Dendritic cell treated with granulocyte-macrophage colony-stimulating factor and Interleukin-4, amounts not matched to agents 40 ng/mL and 50 ng/mL, for 4 days (primary cell): ENCODE measurements around the gene HORMAD2.

ENCODE experiments used
- H3K27ac Mint-ChIP-seq: one replicate; pipeline ENCODE4 v1.8.0; 2022; ENCODE audit warnings: mild to moderate bottlenecking, mixed read lengths
- H3K27me3 Mint-ChIP-seq: one replicate; pipeline ENCODE4 v1.8.0; 2022; ENCODE audit warnings: mild to moderate bottlenecking, mixed read lengths
- H3K36me3 Mint-ChIP-seq: one replicate; pipeline ENCODE4 v1.8.0; 2022; ENCODE audit warnings: low read depth, mixed read lengths
- H3K4me1 Mint-ChIP-seq: one replicate; pipeline ENCODE4 v1.8.0; 2022; ENCODE audit warnings: low read depth, mixed read lengths
- H3K4me3 Mint-ChIP-seq: one replicate; pipeline ENCODE4 v1.8.0; 2022; ENCODE audit warnings: mild to moderate bottlenecking, moderate library complexity, mixed read lengths
- H3K9me3 Mint-ChIP-seq: one replicate; pipeline ENCODE4 v1.8.0; 2022; ENCODE audit warnings: mixed read lengths
- intact Hi-C: fragments of 100-400 bp; cut with micrococcal nuclease; formaldehyde crosslinking; loops from one replicate; pipeline ENCODE4 v1.15.0; 2022

The HORMAD2 gene, protein sequence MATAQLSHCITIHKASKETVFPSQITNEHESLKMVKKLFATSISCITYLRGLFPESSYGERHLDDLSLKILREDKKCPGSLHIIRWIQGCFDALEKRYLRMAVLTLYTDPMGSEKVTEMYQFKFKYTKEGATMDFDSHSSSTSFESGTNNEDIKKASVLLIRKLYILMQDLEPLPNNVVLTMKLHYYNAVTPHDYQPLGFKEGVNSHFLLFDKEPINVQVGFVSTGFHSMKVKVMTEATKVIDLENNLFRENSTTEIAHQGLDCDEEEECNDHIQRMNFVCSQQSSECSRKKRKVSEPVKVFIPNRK

DNA sequence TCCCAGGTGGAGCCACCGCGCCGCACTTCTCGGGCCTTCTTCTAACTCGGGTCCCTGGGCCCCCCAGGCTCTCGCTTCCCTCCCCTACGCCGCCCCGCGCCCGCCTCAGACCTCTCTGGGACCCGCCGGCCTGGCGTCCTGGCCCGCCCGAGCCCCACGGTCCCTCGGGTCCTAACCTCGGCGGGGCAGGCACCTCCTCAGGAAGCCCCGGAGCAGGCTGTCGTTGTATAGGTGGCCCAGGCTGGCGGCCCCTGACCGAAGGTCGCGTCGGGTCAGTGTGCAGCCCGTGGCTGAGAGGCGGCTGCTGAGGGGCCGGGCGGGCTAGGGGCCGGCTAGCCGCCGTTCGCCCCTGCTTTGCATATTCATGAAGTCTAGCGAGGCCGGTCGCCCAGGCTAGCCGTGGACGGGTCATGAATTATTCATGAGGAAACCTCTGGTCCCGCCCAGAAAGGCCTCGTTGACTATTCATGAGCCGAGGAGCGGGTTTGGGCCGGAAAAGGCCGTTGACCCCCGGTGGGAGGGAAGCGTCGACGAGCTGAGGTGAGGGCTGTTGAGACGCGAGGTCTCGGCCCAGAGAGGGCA is at the start of gene HORMAD2:
TSS of gene HORMAD2 (plus strand) at position 513 of the 582 bp plus-strand sequence. CDS start 13,489 bp downstream, outside the sequence.
- H3K36me3 Mint-ChIP-seq = no peaks in the 10 kb centered on the region
- H3K4me3 Mint-ChIP-seq = peak within 1 kb of the TSS; percentile 60
- H3K27ac Mint-ChIP-seq = no peak within 1 kb of the TSS
- no peaks in the 10 kb centered on the region for H3K9me3 Mint-ChIP-seq
- intact Hi-C loops = no loop called here
- H3K4me1 Mint-ChIP-seq = peaks cover 7% of the 10 kb centered on the region
- peaks cover 39% of the 10 kb centered on the region for H3K27me3 Mint-ChIP-seq

DNA sequence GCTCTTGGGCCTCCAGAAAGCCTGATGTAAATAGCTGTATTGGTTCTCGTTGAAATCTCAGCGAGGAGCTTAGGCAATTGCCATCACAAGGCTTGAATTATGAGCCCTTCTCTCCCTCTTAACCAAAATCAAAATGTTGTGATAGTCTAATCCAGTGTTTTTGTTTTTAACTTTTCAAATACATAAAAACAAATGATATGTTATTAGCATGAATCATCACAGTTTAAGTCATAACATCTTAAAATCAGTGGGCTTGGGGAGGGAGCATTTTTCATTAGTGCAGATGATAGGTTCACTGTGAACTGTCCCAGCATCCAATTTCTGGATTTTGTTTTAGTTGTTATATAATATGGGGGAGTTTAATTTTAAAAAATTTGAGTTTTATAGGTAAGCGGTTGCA is 48.9 kb upstream of the HORMAD2 start:
- H3K36me3 Mint-ChIP-seq = peaks cover 49% of the 10 kb centered on the region
- intact Hi-C loops = no loop called here

DNA sequence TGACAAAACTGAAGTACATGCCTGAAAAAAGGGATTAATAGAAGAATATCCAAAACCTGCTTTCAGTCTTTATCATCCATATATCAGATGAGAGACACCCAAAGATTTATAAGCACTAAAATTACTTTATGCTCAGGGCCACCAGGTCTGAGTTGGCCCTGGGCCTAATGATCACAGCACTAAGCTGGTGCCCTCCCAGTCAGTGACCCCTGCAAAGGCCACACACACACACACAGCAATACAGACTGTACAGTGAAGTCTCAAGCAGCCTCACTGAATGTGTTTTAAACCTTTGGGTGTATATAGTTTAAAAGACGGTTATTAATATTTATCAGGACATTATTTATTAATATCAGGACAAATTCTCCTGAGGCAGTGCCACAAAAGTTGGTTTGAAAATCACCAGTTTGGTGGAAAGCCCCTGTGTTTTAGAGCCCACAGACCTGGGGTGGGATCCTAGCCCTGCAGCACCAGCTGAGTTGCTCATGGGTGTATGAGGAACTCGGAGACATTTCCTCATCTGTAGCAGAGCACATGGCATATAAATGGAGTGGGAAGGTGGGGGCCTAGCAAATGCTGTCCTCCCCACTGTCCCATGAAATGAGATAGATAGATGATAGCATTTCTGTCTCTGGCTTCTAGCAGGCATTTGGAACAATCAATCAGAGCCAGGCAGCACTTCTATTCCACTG is 48.4 kb upstream of the HORMAD2 start:
- no peak overlapping the region for H3K4me3 Mint-ChIP-seq
- H3K27ac Mint-ChIP-seq = peak overlapping the region; percentile 34
- no peaks in the 10 kb centered on the region for H3K27me3 Mint-ChIP-seq
- peaks cover 63% of the 10 kb centered on the region for H3K4me1 Mint-ChIP-seq
- H3K9me3 Mint-ChIP-seq = no peaks in the 10 kb centered on the region
- H3K36me3 Mint-ChIP-seq = peaks cover 46% of the 10 kb centered on the region
- intact Hi-C loops = no loop called here

More for the DNA sequence above, 48.9 kb upstream of the HORMAD2 start:
- peaks cover 65% of the 10 kb centered on the region for H3K4me1 Mint-ChIP-seq
- no peak overlapping the region for H3K4me3 Mint-ChIP-seq
- no peaks in the 10 kb centered on the region for H3K9me3 Mint-ChIP-seq
- no peaks in the 10 kb centered on the region for H3K27me3 Mint-ChIP-seq
- peak overlapping the region; percentile 34 for H3K27ac Mint-ChIP-seq

DNA sequence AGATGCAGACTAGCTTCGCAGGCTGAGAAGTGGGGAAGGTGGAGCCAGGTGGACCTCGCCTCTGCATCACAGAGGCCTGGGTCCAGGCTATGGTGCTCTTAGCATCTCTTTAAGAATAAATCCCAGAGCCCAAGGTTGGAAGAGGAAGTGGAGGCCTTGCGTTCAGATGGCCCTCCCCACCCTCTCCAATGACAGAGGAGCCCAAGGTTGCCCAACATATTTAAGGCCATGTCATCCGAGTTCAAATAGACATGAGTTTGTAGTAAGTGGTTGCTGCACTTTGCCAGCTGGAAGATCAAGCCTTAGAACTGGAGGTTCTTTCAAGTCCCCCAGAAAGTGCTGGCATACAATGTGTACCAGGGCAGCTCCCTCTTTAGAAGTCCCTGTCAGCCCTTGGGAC is 47.1 kb upstream of the HORMAD2 start:
- intact Hi-C loops = no loop called here
- Mint-ChIP-seq H3K27ac (no peak overlapping the region), H3K27me3 (no peaks in the 10 kb centered on the region), H3K36me3 (peaks cover 34% of the 10 kb centered on the region), H3K9me3 (no peaks in the 10 kb centered on the region), H3K4me1 (peaks cover 54% of the 10 kb centered on the region), H3K4me3 (no peak overlapping the region)

DNA sequence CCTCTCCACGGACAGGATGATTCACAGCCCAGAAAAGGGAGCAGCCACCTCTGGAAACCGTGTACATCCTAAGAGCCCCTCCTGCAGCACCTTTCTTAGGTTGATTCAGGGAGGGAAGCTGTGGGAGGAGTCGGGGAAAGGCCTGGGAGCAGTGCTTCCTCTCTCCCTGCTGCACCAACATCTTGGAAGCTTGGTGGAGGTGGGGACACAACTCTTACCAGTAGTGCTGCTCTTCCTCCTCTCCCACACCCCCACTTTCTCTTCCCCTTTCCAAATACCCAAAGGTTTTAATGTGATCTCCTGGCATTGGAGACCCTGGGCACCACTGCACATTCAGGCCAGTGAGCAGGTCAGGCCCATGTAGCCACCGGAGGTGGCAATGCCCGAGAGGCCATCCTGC is 46.4 kb upstream of the HORMAD2 start:
- H3K36me3 Mint-ChIP-seq = peaks cover 26% of the 10 kb centered on the region
- H3K4me3 Mint-ChIP-seq = peak overlapping the region; percentile 1
- H3K4me1 Mint-ChIP-seq = peaks cover 51% of the 10 kb centered on the region
- H3K27me3 Mint-ChIP-seq = no peaks in the 10 kb centered on the region
- no peaks in the 10 kb centered on the region for H3K9me3 Mint-ChIP-seq
- H3K27ac Mint-ChIP-seq = peak overlapping the region; percentile 65
- intact Hi-C loops = no loop called here

DNA sequence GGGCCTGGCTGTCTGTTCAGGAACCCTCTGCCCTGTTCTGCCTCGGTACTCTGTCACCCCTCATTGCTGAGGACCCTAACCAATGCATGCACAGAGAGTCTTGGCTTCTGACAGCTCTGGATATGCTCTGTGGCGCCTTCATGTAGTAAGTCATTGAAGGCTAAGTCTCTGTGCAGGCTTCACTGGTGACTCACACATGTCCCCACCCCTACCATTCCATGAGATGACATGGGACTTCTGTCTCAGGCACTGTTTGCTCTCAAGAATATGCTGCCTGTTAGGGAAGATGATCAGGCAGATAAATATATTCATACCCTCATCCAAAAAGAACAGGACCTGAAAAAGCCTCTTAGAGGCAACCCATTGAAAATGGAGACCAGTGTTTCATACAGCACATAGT is 43.6 kb upstream of the HORMAD2 start:
- H3K4me3 Mint-ChIP-seq = no peak overlapping the region
- H3K27me3 Mint-ChIP-seq = no peaks in the 10 kb centered on the region
- H3K27ac Mint-ChIP-seq = no peak overlapping the region
- H3K9me3 Mint-ChIP-seq = no peaks in the 10 kb centered on the region
- peaks cover 15% of the 10 kb centered on the region for H3K36me3 Mint-ChIP-seq
- peaks cover 57% of the 10 kb centered on the region for H3K4me1 Mint-ChIP-seq
- intact Hi-C loops = no loop called here

DNA sequence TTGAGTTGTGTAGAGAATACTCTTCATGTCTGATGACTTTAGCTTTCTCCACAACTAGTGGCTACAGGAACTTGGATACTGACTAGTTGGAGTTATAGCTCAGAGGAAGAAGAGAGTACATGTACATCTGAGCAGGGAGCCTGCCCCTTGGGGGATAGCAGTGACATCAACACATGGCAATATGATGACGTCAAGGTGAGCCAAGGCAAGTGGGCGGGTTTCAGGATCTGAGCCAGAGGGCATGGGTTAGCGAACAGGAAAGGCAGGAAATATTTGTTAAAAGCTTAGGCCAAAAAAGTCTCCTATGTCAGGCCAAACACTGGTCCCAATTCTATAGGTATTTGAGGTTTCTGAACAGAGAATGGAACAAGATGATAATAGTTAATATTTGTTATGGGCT is 42.0 kb upstream of the HORMAD2 start:
- no peaks in the 10 kb centered on the region for H3K27me3 Mint-ChIP-seq
- intact Hi-C loops = no loop called here
- no peak overlapping the region for H3K4me3 Mint-ChIP-seq
- H3K9me3 Mint-ChIP-seq = no peaks in the 10 kb centered on the region
- H3K4me1 Mint-ChIP-seq = peaks cover 42% of the 10 kb centered on the region
- peaks cover 15% of the 10 kb centered on the region for H3K36me3 Mint-ChIP-seq
- H3K27ac Mint-ChIP-seq = no peak overlapping the region

DNA sequence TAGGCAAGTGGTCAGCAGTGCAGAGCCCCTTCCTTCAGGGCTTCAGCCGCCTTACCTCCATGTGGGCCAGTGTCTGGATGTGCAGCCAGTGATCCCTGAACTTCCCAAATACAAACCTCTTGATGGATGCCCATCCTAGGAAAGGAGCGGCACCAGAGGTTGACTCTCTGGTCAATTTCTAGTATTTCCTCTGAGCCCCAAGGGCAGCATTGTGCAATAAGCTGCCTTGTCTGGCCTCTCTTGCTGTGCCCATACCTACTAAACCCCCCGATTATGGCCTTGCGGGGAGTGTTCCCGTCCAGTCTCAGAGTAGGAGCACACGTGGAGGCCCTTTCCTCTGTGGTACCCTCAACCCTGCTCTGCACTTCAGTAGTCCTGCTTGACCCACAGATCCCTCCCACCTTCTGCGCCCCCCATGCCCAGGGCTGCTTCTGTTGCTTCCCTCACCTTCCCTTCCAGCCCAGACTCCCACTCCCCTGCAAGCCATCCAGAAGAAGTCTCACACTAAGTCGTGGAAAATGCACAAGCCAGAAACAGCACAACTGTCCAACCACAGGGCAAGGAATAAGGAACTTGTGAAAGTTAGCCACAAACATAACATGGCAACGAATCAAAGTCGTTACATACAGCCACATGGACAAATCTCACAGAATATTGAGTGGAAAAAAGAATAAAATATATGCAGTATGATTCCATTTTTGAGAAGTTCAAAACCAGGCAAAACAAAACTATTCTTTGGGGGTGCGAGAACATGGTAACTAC is 39.6 kb upstream of the HORMAD2 start:
- H3K4me3 Mint-ChIP-seq = no peak overlapping the region
- intact Hi-C loops = no loop called here
- peaks cover 23% of the 10 kb centered on the region for H3K4me1 Mint-ChIP-seq
- H3K9me3 Mint-ChIP-seq = no peaks in the 10 kb centered on the region
- H3K27me3 Mint-ChIP-seq = no peaks in the 10 kb centered on the region
- H3K27ac Mint-ChIP-seq = peak overlapping the region; percentile 56
- peaks cover 10% of the 10 kb centered on the region for H3K36me3 Mint-ChIP-seq

DNA sequence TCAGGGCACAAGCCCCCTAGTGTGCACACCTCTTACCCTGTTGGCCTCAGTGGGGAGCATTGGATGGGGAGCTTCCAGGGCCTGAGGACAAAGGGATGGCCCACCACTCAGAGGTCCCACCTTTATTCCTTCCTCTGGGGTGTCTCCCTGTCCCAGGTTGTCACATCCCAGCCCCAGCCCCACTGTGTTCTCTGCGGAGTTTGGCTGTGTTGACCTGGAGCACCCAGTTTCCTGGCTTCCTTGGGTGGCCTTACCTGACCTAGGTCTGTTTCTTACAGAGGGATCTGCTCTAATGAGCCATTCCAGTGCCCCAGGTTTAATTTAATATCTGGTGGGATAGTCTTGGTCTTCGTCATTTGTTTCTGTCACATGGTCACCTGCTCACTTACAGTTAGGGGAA is 38.8 kb upstream of the HORMAD2 start:
- Mint-ChIP-seq H3K27ac (no peak overlapping the region), H3K4me1 (peaks cover 15% of the 10 kb centered on the region), H3K27me3 (no peaks in the 10 kb centered on the region), H3K9me3 (no peaks in the 10 kb centered on the region), H3K4me3 (no peak overlapping the region), H3K36me3 (peaks cover 2% of the 10 kb centered on the region)
- intact Hi-C loops = no loop called here

DNA sequence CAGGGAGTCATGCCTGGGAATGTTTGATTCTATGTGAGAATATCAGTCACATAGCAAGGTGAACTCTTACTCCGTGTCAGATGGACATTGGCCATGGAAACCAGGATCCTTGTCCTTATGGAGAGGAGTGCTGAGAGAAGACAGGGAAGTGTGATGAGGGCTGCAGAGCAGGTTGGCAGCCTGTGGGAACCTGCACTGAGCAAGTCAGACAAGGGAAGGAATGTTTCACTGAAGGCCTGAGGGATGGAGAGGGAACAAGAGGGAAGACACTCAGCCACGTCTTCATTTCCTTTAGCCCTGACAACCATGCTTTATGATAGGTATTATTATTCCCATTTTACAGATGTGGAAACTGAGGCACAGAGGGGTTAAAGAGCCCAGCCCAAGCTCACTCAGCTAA is 38.4 kb upstream of the HORMAD2 start:
- Mint-ChIP-seq H3K27me3 (no peaks in the 10 kb centered on the region), H3K4me3 (no peak overlapping the region), H3K9me3 (no peaks in the 10 kb centered on the region), H3K27ac (no peak overlapping the region), H3K36me3 (no peaks in the 10 kb centered on the region), H3K4me1 (peaks cover 17% of the 10 kb centered on the region)
- intact Hi-C loops = no loop called here

DNA sequence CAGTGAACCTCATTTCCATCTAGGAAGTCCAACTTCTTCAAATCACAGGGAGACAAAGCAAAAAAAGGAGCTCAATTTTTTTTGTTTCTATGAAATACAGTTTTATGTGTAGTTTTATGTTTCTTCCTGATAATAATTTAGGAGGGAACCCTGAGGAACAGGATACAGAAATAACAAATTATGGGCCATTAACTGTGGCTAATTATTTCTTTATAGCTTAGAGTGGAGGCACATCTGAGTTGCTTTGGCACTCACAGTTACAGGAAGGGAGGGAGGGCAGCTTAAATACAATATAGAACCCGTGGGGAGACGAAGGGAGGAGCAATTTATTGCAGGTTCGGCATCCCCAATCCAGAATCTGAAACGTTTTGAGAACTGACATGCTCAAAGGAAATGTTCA is 37.1 kb upstream of the HORMAD2 start:
- Mint-ChIP-seq H3K36me3 (no peaks in the 10 kb centered on the region), H3K4me1 (peaks cover 18% of the 10 kb centered on the region), H3K9me3 (no peaks in the 10 kb centered on the region), H3K27me3 (no peaks in the 10 kb centered on the region), H3K4me3 (no peak overlapping the region), H3K27ac (no peak overlapping the region)
- intact Hi-C loops = no loop called here

DNA sequence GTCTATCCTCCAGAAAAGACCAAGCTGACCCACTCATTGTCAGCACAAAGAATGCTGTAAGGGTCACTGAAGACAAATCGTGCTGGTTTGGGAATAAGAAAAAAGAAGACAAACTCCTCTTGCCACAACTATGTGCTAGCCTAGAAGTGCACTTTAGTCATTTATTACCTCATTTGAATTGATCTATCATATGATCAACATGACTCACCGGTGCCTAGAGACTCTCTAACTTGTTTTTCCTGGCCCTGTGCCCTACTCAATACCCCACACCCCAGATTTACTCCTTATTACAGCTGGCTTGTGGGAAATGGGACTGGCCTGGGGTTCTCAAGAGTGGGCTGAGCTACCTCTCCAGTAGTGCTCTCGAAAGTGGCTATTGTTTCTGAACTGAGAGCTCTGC is 35.9 kb upstream of the HORMAD2 start:
- H3K9me3 Mint-ChIP-seq = no peaks in the 10 kb centered on the region
- intact Hi-C loops = no loop called here

DNA sequence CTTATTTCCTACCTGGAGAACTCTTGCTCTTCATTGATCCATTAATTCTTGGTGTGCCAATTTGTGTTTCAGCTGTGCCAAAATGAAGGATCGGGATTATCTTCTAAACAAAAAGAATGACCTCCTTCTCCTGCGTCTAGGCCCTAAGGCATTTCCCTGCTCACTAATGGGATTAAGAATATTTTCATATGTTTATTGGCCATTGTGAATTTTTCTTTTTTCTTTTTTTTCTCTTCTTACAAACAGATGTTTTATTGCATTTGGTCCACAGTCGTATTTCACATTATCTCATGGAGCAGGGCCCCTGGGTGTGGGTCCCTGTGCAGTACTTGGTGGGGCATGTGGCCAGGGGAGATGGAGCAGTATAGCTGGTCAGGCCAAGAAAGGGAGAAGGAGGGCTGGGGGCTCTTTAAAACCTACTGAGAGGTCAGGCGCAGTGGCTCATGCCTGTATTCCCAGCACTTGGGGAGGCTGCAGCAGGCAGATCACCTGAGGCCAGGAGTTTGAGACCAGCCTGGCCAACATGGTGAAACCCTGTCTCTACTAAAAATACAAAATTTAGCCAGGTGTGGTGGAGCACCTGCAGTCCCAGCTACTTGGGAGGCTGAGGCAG is 35.3 kb upstream of the HORMAD2 start:
- no peaks in the 10 kb centered on the region for H3K27me3 Mint-ChIP-seq
- no peaks in the 10 kb centered on the region for H3K9me3 Mint-ChIP-seq
- H3K27ac Mint-ChIP-seq = no peak overlapping the region
- H3K36me3 Mint-ChIP-seq = no peaks in the 10 kb centered on the region
- H3K4me3 Mint-ChIP-seq = no peak overlapping the region
- intact Hi-C loops = no loop called here
- H3K4me1 Mint-ChIP-seq = peaks cover 16% of the 10 kb centered on the region

More for the DNA sequence above, 35.9 kb upstream of the HORMAD2 start:
- Mint-ChIP-seq H3K4me1 (peaks cover 18% of the 10 kb centered on the region), H3K27ac (no peak overlapping the region), H3K4me3 (no peak overlapping the region), H3K36me3 (no peaks in the 10 kb centered on the region), H3K27me3 (no peaks in the 10 kb centered on the region)
